HG02943 (cell line): ENCODE results near the gene CNN2.

ENCODE experiments used
- ATAC-seq: cut with Tn5 transposase; IDR thresholded peaks from one replicate; pipeline ENCODE4 v1.9.1; 2021; ENCODE audit warnings: mild to moderate bottlenecking, low read depth, moderate library complexity; ENCODE audit not compliant: unreplicated experiment

Gene CNN2

DNA sequence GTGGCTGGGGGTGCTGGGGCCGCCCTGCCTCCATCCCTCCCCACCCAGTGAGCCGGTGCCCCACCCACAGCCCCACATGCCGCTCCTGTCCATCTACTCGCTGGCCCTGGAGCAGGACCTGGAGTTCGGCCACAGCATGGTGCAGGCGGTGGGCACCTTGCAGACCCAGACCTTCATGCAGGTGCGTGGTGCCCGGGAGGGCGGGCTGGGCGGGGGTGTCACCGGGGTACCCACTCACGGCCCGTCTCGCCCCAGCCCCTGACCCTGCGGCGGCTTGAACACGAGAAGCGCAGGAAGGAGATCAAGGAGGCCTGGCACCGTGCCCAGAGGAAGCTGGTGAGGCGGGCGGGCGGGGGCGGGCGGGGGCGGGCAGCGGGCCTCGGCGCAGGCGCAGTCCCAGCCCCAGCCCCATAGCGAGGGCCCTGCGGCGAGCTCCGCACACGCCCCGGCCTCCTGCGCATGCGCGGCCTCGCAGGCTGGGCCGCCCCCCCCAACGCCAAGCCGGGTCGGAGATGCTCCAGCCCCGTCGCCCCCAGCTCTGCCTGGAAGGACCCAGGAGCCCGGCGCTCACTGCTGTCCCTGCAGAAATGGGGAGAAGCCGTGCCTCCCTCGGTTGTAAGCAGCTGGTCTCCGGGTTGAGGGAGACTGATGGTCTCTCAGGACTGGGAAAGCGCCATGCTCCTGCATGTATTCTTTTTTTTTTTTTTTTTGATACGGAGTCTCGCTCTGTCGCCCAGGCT is 48.3 kb downstream of the CNN2 start:
- ATAC-seq = peak; percentile 35

DNA sequence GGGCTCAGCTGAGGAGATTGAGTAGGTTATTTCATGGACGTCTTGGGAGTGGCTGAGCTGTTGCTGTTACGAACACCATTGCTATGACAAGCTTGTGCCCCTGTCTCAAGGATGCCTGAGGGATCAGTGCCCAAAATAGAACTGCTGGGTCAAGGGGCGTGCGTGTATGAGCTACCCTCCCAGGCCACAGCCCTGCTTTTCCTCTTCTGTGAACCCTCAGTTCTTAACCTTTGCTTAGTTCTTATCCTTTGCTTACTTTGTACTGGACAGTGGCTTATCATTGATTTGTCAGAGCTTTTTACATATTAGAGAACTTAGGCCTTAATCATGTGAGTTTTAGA is 49.6 kb downstream of the CNN2 start:
- no peak for ATAC-seq

DNA sequence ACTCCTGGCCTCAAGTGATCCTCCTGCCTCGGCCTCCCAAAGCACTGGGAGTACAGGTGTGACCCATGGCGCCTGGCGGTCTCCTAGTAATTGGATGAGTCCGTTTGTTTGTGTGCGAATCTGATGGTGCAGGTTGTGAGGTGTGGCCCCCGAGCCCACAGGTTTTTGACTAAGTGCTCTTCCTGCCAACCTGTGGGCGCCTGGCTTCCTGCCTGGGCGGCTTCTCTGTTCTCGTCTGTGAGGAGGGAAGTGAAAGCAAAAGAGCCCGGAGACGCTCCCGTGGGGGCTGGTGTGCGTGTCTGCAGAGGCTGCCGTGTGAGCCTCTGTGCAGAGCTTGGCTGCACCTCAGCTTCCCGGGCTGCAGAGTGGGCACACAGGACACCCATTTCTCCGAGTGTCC is 50.5 kb downstream of the CNN2 start:
- ATAC-seq = no peak

DNA sequence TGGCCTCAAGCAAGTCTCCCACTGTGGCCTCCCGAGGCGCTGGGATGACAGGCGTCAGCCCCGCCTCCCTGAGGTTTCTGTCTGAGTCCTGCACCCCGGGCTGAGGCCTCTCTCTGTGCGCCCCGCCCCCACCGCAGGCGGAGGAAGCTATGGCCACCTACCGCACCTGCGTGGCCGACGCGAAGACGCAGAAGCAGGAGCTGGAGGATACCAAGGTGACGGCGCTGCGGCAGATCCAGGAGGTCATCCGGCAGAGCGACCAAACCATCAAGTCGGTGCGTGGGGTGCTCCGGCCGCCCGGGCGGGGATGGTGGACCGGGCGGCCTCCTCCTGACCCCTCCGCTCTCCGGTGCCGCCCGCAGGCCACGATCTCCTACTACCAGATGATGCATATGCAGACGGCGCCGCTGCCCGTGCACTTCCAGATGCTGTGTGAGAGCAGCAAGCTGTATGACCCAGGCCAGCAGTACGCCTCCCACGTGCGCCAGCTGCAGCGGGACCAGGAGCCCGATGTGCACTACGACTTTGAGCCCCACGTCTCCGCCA is 53.2 kb downstream of the CNN2 start:
- no peak for ATAC-seq

DNA sequence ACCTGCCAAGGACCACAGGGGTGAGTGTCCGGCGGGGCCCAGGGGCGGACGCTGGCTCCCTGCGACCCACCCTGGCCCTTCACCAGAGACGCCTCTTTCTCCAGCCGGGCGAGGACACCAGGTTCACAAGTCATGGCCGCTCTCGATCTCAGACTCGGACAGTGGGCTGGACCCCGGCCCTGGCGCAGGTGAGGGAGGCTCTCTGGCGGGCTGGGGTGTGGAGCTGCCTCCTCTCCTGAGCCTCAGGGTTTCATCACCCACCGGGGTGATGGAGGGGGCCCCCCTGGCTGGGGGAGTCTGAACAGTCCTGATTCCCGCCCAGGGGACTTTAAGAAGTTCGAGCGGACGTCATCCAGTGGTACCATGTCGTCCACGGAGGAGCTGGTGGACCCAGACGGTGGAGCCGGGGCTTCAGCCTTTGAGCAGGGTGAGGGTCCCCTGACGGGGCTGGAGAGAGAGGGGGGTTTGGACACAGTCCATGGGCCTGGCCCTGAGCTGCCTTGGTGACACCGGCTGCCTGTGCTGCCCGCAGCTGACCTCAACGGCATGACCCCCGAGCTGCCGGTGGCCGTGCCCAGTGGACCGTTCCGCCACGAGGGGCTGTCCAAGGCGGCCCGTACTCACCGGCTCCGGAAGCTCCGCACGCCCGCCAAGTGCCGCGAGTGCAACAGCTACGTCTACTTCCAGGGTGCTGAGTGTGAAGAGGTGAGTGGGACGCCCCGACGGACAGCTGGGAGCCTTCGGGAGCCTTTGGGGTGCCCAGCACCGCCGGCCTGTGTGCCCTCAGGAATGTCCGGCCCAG is 54.2 kb downstream of the CNN2 start:
- no peak for ATAC-seq

DNA sequence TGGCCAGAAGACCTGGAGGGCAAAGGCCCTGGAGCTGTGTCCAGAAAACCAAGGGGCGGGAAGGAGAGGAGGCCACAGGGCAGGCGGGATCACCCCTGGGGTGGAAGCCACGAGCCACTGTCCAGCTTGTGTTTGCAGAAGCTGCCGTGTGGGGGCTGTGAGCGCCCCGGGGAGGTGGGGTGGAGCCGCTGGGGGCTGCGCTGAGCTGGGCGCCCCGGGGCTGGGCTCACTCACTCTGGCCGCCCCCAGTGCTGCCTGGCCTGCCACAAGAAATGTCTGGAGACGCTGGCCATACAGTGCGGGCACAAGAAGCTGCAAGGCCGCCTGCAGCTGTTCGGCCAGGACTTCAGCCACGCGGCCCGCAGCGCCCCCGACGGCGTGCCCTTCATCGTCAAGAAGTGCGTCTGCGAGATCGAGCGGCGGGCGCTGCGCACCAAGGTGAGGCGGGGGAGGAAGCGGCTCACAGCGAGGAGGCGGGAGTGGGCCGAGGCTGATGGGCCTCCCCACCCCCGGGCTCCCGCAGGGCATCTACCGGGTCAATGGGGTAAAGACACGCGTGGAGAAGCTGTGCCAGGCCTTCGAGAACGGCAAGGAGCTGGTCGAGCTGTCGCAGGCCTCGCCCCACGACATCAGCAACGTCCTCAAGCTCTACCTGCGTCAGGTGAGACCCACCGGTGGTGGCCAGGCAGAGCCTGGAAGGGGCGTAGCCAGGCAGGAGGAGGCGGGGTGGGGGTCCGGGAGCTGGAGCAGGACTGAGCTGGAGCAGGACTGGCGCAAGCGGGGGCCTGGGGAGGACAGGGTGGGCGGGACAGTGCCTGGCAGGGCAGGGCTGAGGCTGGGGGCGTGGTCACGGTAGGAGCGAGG is 55.1 kb downstream of the CNN2 start:
- ATAC-seq = no peak

DNA sequence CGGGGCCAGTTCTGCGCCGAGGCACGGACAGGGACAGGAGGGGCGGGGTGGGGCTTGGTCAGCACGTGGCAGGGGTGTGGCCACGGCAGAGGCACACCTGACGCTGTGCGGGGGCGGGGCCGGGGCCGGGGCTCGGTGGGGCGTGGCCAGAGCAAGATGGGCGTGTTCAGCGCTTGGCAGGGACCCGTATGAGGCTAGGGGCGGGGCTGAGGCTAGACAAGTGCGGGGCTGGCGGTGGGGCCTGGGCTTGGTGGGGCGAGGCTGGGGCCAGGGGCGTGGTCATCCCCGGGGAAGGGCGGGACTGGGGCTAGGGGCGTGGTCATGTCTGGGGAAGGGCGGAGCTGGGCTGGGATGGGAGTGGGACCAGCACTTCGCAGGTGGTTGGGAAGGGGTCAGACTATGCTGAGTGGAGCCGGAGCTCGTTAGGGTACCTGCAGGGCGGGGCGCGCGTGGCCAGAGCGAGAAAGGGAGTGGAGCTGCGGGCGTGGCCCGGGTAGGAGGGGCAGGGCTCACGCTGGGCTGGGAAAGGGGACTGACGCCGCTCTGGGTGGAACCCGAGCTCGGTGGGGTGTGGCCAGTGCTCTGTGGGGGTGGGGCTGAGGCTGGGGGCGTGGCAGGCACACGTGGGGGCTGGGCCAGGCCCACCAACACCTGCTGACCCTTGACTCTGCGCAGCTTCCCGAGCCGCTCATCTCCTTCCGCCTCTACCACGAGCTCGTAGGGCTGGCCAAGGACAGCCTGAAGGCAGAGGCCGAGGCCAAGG is 55.9 kb downstream of the CNN2 start:
- no peak for ATAC-seq

DNA sequence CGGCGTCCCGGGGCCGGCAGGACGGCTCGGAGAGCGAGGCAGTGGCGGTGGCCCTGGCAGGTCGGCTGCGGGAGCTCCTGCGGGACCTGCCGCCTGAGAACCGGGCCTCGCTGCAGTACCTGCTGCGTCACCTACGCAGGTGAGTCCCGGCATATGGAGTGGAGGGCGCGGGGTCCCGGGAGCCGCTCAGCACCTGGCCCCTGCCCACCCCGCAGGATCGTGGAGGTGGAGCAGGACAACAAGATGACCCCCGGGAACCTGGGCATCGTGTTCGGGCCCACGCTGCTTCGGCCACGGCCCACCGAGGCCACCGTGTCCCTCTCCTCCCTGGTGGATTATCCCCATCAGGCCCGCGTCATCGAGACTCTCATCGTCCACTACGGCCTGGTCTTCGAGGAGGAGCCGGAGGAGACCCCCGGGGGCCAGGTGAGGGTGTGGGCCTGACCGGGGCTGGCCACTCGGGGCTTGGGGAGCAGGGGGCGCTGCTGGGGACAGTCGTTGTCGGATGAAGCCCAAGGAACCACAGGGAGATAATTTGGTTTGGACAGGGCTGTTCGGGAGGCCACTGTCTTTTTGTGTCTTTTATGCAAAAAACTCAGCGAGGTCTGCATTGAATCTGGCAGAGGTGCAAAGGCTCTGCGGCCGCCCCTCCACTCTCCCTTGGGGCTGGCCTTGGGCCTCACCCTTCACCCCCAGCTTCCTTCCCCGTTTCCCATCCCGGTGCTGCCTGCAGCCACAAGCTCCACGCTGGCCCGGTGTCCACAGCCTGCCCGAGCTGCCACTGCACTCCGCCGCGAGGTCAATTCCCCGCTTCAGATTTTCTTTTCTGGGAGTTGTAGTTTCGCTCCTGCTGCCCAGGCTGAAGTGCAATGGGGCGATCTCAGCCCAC is 56.8 kb downstream of the CNN2 start:
- no peak for ATAC-seq

DNA sequence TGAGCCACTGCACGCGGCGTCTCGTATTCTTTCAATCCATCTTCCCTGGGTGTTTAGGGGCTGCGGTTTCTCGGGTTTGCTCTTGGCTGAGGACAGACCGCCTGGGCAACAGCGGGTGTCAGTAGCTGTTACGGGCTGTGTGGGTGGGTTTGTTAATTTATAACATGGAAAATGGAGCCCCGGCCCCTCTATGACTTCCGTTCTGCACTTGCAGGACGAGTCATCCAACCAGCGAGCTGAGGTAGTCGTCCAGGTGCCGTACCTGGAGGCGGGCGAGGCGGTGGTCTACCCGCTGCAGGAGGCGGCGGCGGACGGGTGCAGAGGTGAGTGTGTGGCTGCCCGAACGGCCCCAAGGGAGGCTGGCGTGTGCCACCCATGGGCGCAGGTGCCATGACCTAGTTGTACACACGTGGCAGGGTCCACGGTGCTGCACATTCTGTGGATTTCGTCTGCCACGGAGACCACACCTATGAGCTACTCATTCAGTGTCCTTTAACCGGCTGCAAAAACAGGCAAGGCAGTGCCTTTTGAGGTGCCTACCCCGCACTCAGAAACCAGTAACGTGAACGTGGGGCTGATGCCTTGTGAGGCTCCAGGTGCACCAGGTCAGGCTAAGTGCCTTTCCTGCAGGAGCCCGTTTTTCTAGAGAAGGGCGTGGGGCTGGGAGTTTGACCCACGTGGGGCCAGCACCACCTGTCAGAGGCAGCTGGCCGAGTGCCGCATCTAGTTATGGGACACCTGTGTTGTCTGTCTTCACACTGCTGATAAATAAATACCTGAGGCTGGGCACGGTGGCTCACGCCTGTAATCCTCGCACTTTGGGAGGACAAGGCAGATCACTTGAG is 57.8 kb downstream of the CNN2 start:
- no peak for ATAC-seq

DNA sequence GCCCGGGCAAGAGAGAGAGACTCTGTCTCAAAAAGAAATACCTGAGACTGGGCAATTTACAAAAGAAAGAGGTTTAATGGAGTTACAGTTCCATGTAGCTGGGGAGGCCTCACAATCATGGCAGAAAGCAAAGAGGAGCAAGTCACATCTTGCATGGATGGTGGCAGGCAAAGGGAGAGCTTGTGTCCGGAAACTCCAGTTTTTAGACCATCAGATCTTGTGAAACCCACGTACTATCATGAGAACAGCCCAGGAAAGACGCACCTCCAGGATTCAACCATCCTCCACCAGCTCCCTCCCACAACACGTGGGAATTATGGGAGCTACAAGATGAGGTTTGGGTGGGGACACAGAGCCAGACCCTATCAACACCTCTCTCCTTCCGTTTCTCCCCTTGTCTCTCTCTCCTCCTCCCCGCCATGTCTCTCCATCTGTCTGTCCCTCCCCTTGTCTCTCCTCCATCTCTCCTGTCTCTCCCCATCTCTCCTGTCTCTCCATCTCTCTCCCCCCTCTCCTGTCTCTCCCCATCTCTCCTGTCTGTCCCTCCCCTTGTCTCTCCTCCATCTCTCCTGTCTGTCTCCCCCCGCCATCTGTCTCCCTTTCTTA is 58.7 kb downstream of the CNN2 start:
- no peak for ATAC-seq

DNA sequence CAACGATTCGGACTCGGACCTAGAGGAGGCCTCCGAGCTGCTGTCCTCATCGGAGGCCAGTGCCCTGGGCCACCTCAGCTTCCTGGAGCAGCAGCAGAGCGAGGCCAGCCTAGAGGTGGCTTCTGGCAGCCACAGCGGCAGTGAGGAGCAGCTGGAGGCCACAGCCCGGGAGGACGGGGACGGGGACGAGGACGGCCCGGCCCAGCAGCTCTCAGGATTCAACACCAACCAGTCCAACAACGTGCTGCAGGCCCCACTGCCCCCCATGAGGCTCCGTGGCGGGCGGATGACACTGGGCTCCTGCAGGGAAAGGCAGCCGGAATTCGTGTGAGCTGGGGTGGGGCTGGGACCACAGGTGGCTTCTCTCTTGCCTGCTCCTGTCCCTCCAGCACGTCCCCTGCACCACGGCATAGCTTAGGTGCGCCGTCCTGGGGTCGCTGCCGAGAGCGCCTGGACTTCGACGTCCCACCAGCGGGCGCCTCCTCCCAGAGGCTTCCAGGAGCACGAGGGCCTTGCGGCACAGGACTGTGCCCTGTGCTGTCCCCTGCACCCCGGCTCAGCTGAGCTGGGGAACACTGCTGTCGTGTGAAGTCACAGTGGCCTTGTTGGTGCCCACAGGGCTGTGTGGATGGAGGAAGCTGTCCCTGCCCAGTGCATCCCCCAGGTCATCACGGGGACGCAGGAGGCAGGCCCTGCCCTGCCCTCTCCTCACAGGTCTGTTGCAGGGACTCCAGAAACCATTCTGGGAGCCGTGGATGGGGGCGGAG is 59.5 kb downstream of the CNN2 start:
- no peak for ATAC-seq

DNA sequence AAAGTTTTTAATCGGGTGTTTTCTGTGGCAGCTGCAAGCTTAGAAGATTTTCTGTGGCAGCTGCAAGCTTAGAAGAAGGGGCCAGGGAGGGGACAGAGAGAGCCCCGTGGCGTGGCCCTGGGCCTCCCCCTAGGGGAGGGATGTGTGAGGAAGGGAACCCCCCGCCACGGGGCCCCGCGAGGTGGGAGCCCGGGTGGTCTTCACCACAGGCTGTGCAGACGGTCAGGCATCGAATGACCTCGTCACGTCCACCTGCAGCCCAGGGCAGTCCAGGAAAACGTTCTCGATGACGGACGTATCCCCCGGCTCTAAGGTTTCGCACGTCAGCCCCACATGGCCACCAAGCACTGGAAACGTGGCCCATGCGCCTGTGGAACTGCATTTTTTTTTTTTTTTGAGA is 60.2 kb downstream of the CNN2 start:
- ATAC-seq = no peak

DNA sequence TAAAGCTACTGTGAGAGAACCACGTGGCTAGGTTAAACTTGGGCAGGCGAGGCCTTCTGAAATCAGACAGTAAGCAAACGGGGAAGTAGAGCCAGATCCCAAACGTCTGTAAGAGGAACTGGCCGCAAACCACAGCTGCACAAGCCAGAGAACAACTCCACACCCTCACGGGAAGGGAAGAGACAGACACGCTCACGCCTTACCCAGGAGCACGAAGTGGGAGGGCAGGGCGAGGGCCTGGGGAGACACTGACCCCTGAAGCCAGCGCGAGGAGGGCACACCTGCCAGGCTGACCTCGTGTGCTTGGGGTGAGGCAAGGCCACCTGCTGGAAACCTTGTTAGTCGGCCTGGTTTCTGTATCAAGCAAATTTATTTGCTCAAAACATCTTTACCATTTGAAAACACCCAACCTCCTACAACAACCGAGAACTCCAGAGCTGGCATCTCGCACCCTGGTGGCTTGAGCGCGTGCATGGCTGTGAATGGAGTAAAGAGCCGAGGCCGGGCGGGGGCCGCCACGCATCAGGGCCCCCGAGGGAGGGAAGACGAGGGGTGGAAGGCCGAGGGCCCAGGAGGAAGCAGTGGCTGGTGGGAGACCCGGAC is 61.5 kb downstream of the CNN2 start:
- ATAC-seq = no peak

DNA sequence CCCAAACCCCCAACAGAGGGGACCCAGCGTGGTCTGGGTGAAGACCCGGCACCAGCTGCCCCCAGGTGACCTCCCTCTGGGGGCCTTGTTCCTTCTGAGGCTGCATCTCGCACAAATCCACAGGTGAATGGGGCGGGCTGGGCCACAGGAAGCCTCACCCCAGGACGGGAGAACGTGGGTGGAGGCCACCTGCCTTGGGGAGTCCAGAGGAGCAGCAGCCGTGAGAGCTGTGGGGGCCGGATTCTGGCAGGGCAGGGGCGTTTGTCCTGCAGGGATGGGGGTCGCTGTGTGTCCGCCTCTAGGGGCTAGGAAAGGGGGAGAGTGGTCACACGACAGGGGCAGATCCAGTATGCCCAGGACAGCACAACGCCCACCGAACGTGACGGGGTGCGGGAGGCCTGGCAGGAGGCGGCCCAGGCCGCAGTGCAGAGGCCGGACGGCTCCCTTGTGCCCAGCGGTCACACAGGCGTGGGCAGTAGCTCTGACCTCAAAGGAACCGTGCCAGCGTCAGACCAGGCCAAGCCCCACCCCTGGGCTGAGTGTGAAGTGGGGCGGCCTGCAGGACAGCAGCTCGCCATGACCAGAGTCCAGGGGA is 62.1 kb downstream of the CNN2 start:
- no peak for ATAC-seq
